BLaER1 (cell line): ENCODE results near the gene CLEC2B.
A peak's percentile ranks its signal among the peaks of the same experiment; 100 is the strongest.

Experiments
- H3K27ac ChIP-seq: shearing (Covaris generic); formaldehyde crosslinking; 2 replicates; pipeline ENCODE4 v1.8.1; 2022
- H3K27me3 ChIP-seq: shearing (Covaris generic); formaldehyde crosslinking; 2 replicates; pipeline ENCODE4 v1.8.1; 2022
- H3K36me3 ChIP-seq: shearing (Covaris generic); formaldehyde crosslinking; 2 replicates; pipeline ENCODE4 v1.8.1; 2022
- H3K4me1 ChIP-seq: shearing (Covaris generic); formaldehyde crosslinking; 2 replicates; pipeline ENCODE4 v1.8.1; 2022
- H3K4me2 ChIP-seq: shearing (Covaris generic); formaldehyde crosslinking; 2 replicates; pipeline ENCODE4 v1.8.1; 2022
- H3K4me3 ChIP-seq: shearing (Covaris generic); formaldehyde crosslinking; 2 replicates; pipeline ENCODE4 v1.8.1; 2022
- H3K9ac ChIP-seq: shearing (Covaris generic); formaldehyde crosslinking; 2 replicates; pipeline ENCODE4 v1.8.1; 2022
- H3K9me3 ChIP-seq: shearing (Covaris generic); formaldehyde crosslinking; 2 replicates; pipeline ENCODE4 v1.8.1; 2022
- H4K20me1 ChIP-seq: shearing (Covaris generic); formaldehyde crosslinking; 2 replicates; pipeline ENCODE4 v1.8.1; 2022
- Cebpa-rat ChIP-seq: shearing (Covaris generic); IDR thresholded peaks from 2 replicates; pipeline ENCODE4 v1.8.1; 2022

The CLEC2B gene

GRCh38 chr12:9869307-9870161 lies at the start of gene CLEC2B:
Gene CLEC2B (minus strand): TSS chr12:9869354.
- Histone ChIP-seq H3K27me3 (peaks cover 56% of the 10 kb centered on the region), H3K9me3 (0 out of 2 replicates have a peak, but pooled peaks cover 4% of the 10 kb centered on the region), H3K27ac (no peak within 1 kb of the TSS), H3K4me3 (peak within 1 kb of the TSS; percentile 44), H3K9ac (no peak within 1 kb of the TSS), H4K20me1 (peaks cover 34% of the 10 kb centered on the region), H3K4me1 (peaks cover 8% of the 10 kb centered on the region; the same call in 1 of the 2 replicates), H3K36me3 (no peaks in the 10 kb centered on the region), H3K4me2 (peak within 1 kb of the TSS; percentile 59)
- TF ChIP-seq Cebpa-rat: no peak

- Histone ChIP-seq H3K27ac (no peak overlapping the region), H3K4me2 (no peak overlapping the region), H3K4me1 (no peaks in the 10 kb centered on the region), H3K27me3 (no peaks in the 10 kb centered on the region), H4K20me1 (no peaks in the 10 kb centered on the region), H3K36me3 (no peaks in the 10 kb centered on the region), H3K9ac (no peak overlapping the region), H3K9me3 (peaks cover 35% of the 10 kb centered on the region), H3K4me3 (no peak overlapping the region)
- TF ChIP-seq Cebpa-rat: no peak
Measured at GRCh38 chr12:9911708-9912107, 42.6 kb upstream of the CLEC2B start.

- peaks cover 35% of the 10 kb centered on the region for H3K9me3 ChIP-seq
- no peak overlapping the region for H3K4me2 ChIP-seq
- H3K27me3 ChIP-seq: no peaks in the 10 kb centered on the region
- H4K20me1 ChIP-seq: no peaks in the 10 kb centered on the region
- no peak overlapping the region for H3K27ac ChIP-seq
- no peak for TF ChIP-seq Cebpa-rat
- H3K36me3 ChIP-seq: no peaks in the 10 kb centered on the region
- H3K9ac ChIP-seq: no peak overlapping the region
- H3K4me3 ChIP-seq: no peak overlapping the region; the same call in 1 of the 2 replicates
- no peaks in the 10 kb centered on the region for H3K4me1 ChIP-seq
Measured at GRCh38 chr12:9910716-9911421, 41.7 kb upstream of the CLEC2B start.

GRCh38 chr12:9909724-9910123 lies 40.6 kb upstream of the CLEC2B start:
- Histone ChIP-seq H3K9me3 (peaks cover 35% of the 10 kb centered on the region), H3K36me3 (no peaks in the 10 kb centered on the region), H3K9ac (no peak overlapping the region), H3K27me3 (no peaks in the 10 kb centered on the region), H3K4me3 (no peak overlapping the region), H3K4me2 (no peak overlapping the region), H3K4me1 (no peaks in the 10 kb centered on the region), H3K27ac (no peak overlapping the region), H4K20me1 (no peaks in the 10 kb centered on the region)
- no peak for TF ChIP-seq Cebpa-rat

- peaks cover 41% of the 10 kb centered on the region for H3K9me3 ChIP-seq
- no peak for TF ChIP-seq Cebpa-rat
- no peaks in the 10 kb centered on the region for H3K4me1 ChIP-seq
- no peaks in the 10 kb centered on the region for H3K36me3 ChIP-seq
- H3K4me2 ChIP-seq: no peak overlapping the region
- H3K4me3 ChIP-seq: no peak overlapping the region
- no peak overlapping the region for H3K9ac ChIP-seq
- no peaks in the 10 kb centered on the region for H3K27me3 ChIP-seq
- H3K27ac ChIP-seq: no peak overlapping the region
- no peaks in the 10 kb centered on the region for H4K20me1 ChIP-seq
Measured at GRCh38 chr12:9908350-9908749, 39.2 kb upstream of the CLEC2B start.

- H3K4me1 ChIP-seq: no peaks in the 10 kb centered on the region
- no peak for TF ChIP-seq Cebpa-rat
- no peak overlapping the region for H3K4me2 ChIP-seq
Measured at GRCh38 chr12:9907769-9908168, 38.6 kb upstream of the CLEC2B start.

GRCh38 chr12:9906873-9907272 lies 37.7 kb upstream of the CLEC2B start:
- H3K9me3 ChIP-seq: peaks cover 47% of the 10 kb centered on the region

More at GRCh38 chr12:9907769-9908168, 38.6 kb upstream of the CLEC2B start:
- Histone ChIP-seq H3K27me3 (no peaks in the 10 kb centered on the region), H4K20me1 (no peaks in the 10 kb centered on the region), H3K27ac (no peak overlapping the region), H3K4me3 (no peak overlapping the region), H3K36me3 (no peaks in the 10 kb centered on the region), H3K9ac (no peak overlapping the region), H3K9me3 (peaks cover 46% of the 10 kb centered on the region)

GRCh38 chr12:9902539-9903228 lies 33.5 kb upstream of the CLEC2B start:
- H3K9me3 ChIP-seq: peaks cover 22% of the 10 kb centered on the region
- H3K27me3 ChIP-seq: no peaks in the 10 kb centered on the region
- H3K27ac ChIP-seq: no peak overlapping the region
- H3K9ac ChIP-seq: no peak overlapping the region
- H3K4me3 ChIP-seq: no peak overlapping the region
- TF ChIP-seq Cebpa-rat: no peak
- no peak overlapping the region for H3K4me2 ChIP-seq
- no peaks in the 10 kb centered on the region for H4K20me1 ChIP-seq
- no peaks in the 10 kb centered on the region for H3K4me1 ChIP-seq
- H3K36me3 ChIP-seq: no peaks in the 10 kb centered on the region

More at GRCh38 chr12:9906873-9907272, 37.7 kb upstream of the CLEC2B start:
- no peaks in the 10 kb centered on the region for H3K27me3 ChIP-seq
- no peak overlapping the region for H3K4me2 ChIP-seq
- no peak overlapping the region for H3K4me3 ChIP-seq
- no peak overlapping the region for H3K9ac ChIP-seq
- H3K36me3 ChIP-seq: no peaks in the 10 kb centered on the region
- no peak overlapping the region for H3K27ac ChIP-seq
- no peak for TF ChIP-seq Cebpa-rat
- H3K4me1 ChIP-seq: no peaks in the 10 kb centered on the region
- H4K20me1 ChIP-seq: no peaks in the 10 kb centered on the region

- Histone ChIP-seq H3K9ac (no peak overlapping the region), H3K27me3 (no peaks in the 10 kb centered on the region), H3K4me3 (no peak overlapping the region), H3K4me2 (no peak overlapping the region), H3K36me3 (no peaks in the 10 kb centered on the region), H4K20me1 (no peaks in the 10 kb centered on the region), H3K27ac (no peak overlapping the region), H3K9me3 (peaks cover 22% of the 10 kb centered on the region), H3K4me1 (no peaks in the 10 kb centered on the region)
- no peak for TF ChIP-seq Cebpa-rat
Measured at GRCh38 chr12:9900930-9901329, 31.8 kb upstream of the CLEC2B start.

GRCh38 chr12:9899209-9899608 lies 30.1 kb upstream of the CLEC2B start:
- H3K9ac ChIP-seq: no peak overlapping the region
- H3K27me3 ChIP-seq: no peaks in the 10 kb centered on the region
- H3K4me1 ChIP-seq: no peaks in the 10 kb centered on the region
- H3K9me3 ChIP-seq: peaks cover 19% of the 10 kb centered on the region
- H3K36me3 ChIP-seq: no peaks in the 10 kb centered on the region
- no peak overlapping the region for H3K4me3 ChIP-seq
- TF ChIP-seq Cebpa-rat: no peak
- no peak overlapping the region for H3K27ac ChIP-seq
- H3K4me2 ChIP-seq: no peak overlapping the region
- no peaks in the 10 kb centered on the region for H4K20me1 ChIP-seq
